IPS-18a (cell line): ENCODE measurements around the gene LTB4R2.

Source experiments
- H3K27ac ChIP-seq: one replicate; pipeline ENCODE4 v1.5.1; 2013; ENCODE audit warnings: low read length
- H3K27me3 ChIP-seq: one replicate; pipeline ENCODE4 v1.6.1; 2013; ENCODE audit warnings: mild to moderate bottlenecking, low read length; ENCODE audit not compliant: control insufficient read depth, insufficient read depth
- H3K36me3 ChIP-seq: one replicate; pipeline ENCODE4 v1.6.1; 2013; ENCODE audit warnings: low read depth, low read length; ENCODE audit not compliant: control insufficient read depth
- H3K4me1 ChIP-seq: one replicate; pipeline ENCODE4 v1.6.1; 2013; ENCODE audit warnings: low read depth, low read length; ENCODE audit not compliant: control insufficient read depth
- H3K4me3 ChIP-seq: one replicate; pipeline ENCODE4 v1.5.1; 2013; ENCODE audit warnings: low read length
- H3K9ac ChIP-seq: one replicate; pipeline ENCODE4 v1.6.1; 2013; ENCODE audit warnings: mild to moderate bottlenecking, low read length, moderate library complexity
- H3K9me3 ChIP-seq: one replicate; pipeline ENCODE4 v1.6.1; 2013; ENCODE audit warnings: low read depth, low read length; ENCODE audit not compliant: control insufficient read depth

Gene LTB4R2

GRCh38 chr14:24269910-24270536 lies 39.9 kb upstream of the LTB4R2 start:
- Histone ChIP-seq H3K27me3 (no peaks in the 10 kb centered on the region), H3K27ac (no peak overlapping the region), H3K4me3 (no peak overlapping the region), H3K4me1 (no peaks in the 10 kb centered on the region), H3K9ac (no peak overlapping the region), H3K36me3 (peaks cover 9% of the 10 kb centered on the region), H3K9me3 (no peaks in the 10 kb centered on the region)

- Histone ChIP-seq H3K27ac (peak overlapping the region; percentile 89), H3K4me3 (peak overlapping the region; percentile 95), H3K9me3 (no peaks in the 10 kb centered on the region), H3K27me3 (no peaks in the 10 kb centered on the region), H3K9ac (peak overlapping the region; percentile 95), H3K36me3 (peaks cover 9% of the 10 kb centered on the region), H3K4me1 (no peaks in the 10 kb centered on the region)
These were observed 39.3 kb upstream of the LTB4R2 start for GRCh38 chr14:24270537-24271133.

- H3K9me3 ChIP-seq = no peaks in the 10 kb centered on the region
- peak within 1 kb of the TSS; percentile 89 for H3K27ac ChIP-seq
- H3K27me3 ChIP-seq = no peaks in the 10 kb centered on the region
- H3K9ac ChIP-seq = peak within 1 kb of the TSS; percentile 95
- peaks cover 9% of the 10 kb centered on the region for H3K36me3 ChIP-seq
- H3K4me1 ChIP-seq = no peaks in the 10 kb centered on the region
- H3K4me3 ChIP-seq = peak within 1 kb of the TSS; percentile 95
These were observed 38.7 kb upstream of the LTB4R2 start, which contains the start of gene RABGGTA for GRCh38 chr14:24271134-24271833. Gene RABGGTA, minus strand, starts transcription at chr14:24271597. Its CDS starts 482 bp downstream, at chr14:24271115.

- H3K27ac ChIP-seq = no peak overlapping the region
These were observed 38.1 kb upstream of the LTB4R2 start for GRCh38 chr14:24271834-24272263.

GRCh38 chr14:24272467-24272866 lies 37.5 kb upstream of the LTB4R2 start:
- no peak overlapping the region for H3K9ac ChIP-seq
- H3K4me3 ChIP-seq = no peak overlapping the region
- no peak overlapping the region for H3K27ac ChIP-seq
- H3K27me3 ChIP-seq = no peaks in the 10 kb centered on the region
- no peaks in the 10 kb centered on the region for H3K4me1 ChIP-seq
- H3K9me3 ChIP-seq = no peaks in the 10 kb centered on the region
- H3K36me3 ChIP-seq = no peaks in the 10 kb centered on the region

More at GRCh38 chr14:24271834-24272263, 38.1 kb upstream of the LTB4R2 start:
- Histone ChIP-seq H3K9ac (peak overlapping the region; percentile 95), H3K27me3 (no peaks in the 10 kb centered on the region), H3K36me3 (peaks cover 4% of the 10 kb centered on the region), H3K9me3 (no peaks in the 10 kb centered on the region), H3K4me1 (no peaks in the 10 kb centered on the region), H3K4me3 (peak overlapping the region; percentile 95)

GRCh38 chr14:24273422-24273998 lies 36.4 kb upstream of the LTB4R2 start:
- no peak overlapping the region for H3K9ac ChIP-seq
- no peak overlapping the region for H3K4me3 ChIP-seq
- H3K9me3 ChIP-seq = no peaks in the 10 kb centered on the region
- H3K4me1 ChIP-seq = no peaks in the 10 kb centered on the region
- no peak overlapping the region for H3K27ac ChIP-seq
- H3K36me3 ChIP-seq = no peaks in the 10 kb centered on the region
- H3K27me3 ChIP-seq = no peaks in the 10 kb centered on the region

GRCh38 chr14:24274101-24274543 lies 35.8 kb upstream of the LTB4R2 start:
- H3K4me3 ChIP-seq = no peak overlapping the region
- no peaks in the 10 kb centered on the region for H3K4me1 ChIP-seq

GRCh38 chr14:24277071-24277470 lies 32.9 kb upstream of the LTB4R2 start:
- Histone ChIP-seq H3K4me3 (no peak overlapping the region), H3K36me3 (no peaks in the 10 kb centered on the region), H3K27ac (no peak overlapping the region), H3K4me1 (no peaks in the 10 kb centered on the region), H3K27me3 (no peaks in the 10 kb centered on the region), H3K9me3 (no peaks in the 10 kb centered on the region), H3K9ac (no peak overlapping the region)

More at GRCh38 chr14:24274101-24274543, 35.8 kb upstream of the LTB4R2 start:
- no peak overlapping the region for H3K27ac ChIP-seq
- H3K9ac ChIP-seq = no peak overlapping the region
- H3K9me3 ChIP-seq = no peaks in the 10 kb centered on the region
- no peaks in the 10 kb centered on the region for H3K36me3 ChIP-seq
- no peaks in the 10 kb centered on the region for H3K27me3 ChIP-seq

GRCh38 chr14:24277606-24278321 lies 32.2 kb upstream of the LTB4R2 start:
- H3K9me3 ChIP-seq = no peaks in the 10 kb centered on the region
- H3K27ac ChIP-seq = no peak overlapping the region
- no peak overlapping the region for H3K9ac ChIP-seq

GRCh38 chr14:24278424-24278823 lies 31.5 kb upstream of the LTB4R2 start:
- no peak overlapping the region for H3K9ac ChIP-seq
- H3K27me3 ChIP-seq = no peaks in the 10 kb centered on the region
- H3K27ac ChIP-seq = no peak overlapping the region
- no peaks in the 10 kb centered on the region for H3K4me1 ChIP-seq
- H3K9me3 ChIP-seq = no peaks in the 10 kb centered on the region
- no peak overlapping the region for H3K4me3 ChIP-seq
- H3K36me3 ChIP-seq = no peaks in the 10 kb centered on the region

More at GRCh38 chr14:24277606-24278321, 32.2 kb upstream of the LTB4R2 start:
- H3K4me1 ChIP-seq = no peaks in the 10 kb centered on the region
- no peak overlapping the region for H3K4me3 ChIP-seq
- no peaks in the 10 kb centered on the region for H3K36me3 ChIP-seq
- H3K27me3 ChIP-seq = no peaks in the 10 kb centered on the region
